Measurements from ENCODE around the gene FBXL19. TPM values are rescaled to one million over a fixed set of nuclear protein-coding genes. Genes with fewer than 3 reads are reported as not detected.

Gene FBXL19
- total and polyA plus RNA-seq, 2 of the 13 experiments (the other 11 are each of a cell fraction or from before 2014, with no cell fraction given), result 6.0 to 13.7 TPM

DNA sequence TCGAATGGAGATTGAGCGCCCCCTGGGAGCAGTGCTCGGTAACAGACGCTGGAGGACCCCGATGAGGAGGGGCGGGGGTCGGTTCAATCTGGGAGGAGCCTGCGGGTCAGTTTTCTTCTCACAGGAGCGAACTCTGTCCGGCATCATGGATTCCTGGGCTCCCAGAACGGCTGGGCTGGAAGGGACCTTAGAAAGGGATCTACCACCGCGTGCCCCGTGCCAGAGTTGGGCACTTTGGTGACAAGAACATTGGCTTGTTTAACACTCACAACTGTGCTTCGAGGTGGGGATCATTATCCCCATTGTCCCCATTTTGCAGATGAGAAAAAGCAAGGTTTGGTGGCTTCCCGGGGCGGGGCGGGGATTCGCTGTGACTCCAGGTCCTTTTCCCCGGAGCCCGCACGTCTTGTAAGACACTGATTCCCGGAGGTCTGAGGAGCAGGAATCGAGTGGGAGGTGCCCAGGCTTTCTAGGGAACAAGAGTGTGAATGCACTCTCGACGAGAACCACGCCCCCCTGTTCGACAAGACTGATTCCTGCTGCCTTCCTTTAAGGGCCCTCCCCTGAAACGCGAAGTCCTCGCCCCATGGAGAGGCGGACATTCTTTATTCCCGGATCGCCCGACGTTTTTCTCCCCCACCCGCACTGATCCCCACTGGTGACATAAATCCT is 1.5 kb upstream of the FBXL19 start (continued):
- no peak; the same call in 1 of the 2 replicates for TF ChIP-seq ZNF160 (CRISPR knock-in tag; IDR thresholded peaks at IDR 0.05)
- peak; percentile 59 for TF ChIP-seq ZNF138 (CRISPR knock-in tag; IDR thresholded peaks at IDR 0.05; ENCODE audit: low read depth)
- TF ChIP-seq ZNF33B (CRISPR knock-in tag; IDR thresholded peaks at IDR 0.05), result peak; percentile 42; the same call in 1 of the 2 replicates
- TF ChIP-seq ZNF329 (CRISPR knock-in tag; IDR thresholded peaks at IDR 0.05; ENCODE audit: low read depth), result no peak
- no peak for TF ChIP-seq NONO (IDR thresholded peaks at IDR 0.05)
- no peak for TF ChIP-seq NONO (CRISPR knock-in tag; conservative IDR thresholded peaks at IDR 0.05)
- no peak for TF ChIP-seq ZNF430 (CRISPR knock-in tag; IDR thresholded peaks at IDR 0.05)
- TF ChIP-seq RFX5 (IDR thresholded peaks at IDR 0.05; ENCODE audit: low read depth, low read length), result no peak
- TF ChIP-seq RFX3 (CRISPR knock-in tag; IDR thresholded peaks at IDR 0.05), result no peak
- TF ChIP-seq ZNF232 (CRISPR knock-in tag; IDR thresholded peaks at IDR 0.05; ENCODE audit: borderline replicate concordance), result no peak
- TF ChIP-seq TRAFD1 (CRISPR knock-in tag; IDR thresholded peaks at IDR 0.05; ENCODE audit: borderline replicate concordance), result no peak
- TF ChIP-seq ZSCAN12 (CRISPR knock-in tag; IDR thresholded peaks at IDR 0.05), result no peak
- TF ChIP-seq ESRRA (CRISPR knock-in tag; IDR thresholded peaks at IDR 0.05; ENCODE audit: low read depth), result no peak
- no peak for TF ChIP-seq HOXA7 (CRISPR knock-in tag; IDR thresholded peaks at IDR 0.05)
- TF ChIP-seq WIZ (CRISPR knock-in tag; IDR thresholded peaks at IDR 0.05), result no peak
- TF ChIP-seq ZHX2 (IDR thresholded peaks at IDR 0.05; ENCODE audit: low read depth), result peak; percentile 23; the same call in 1 of the 2 replicates
- TF ChIP-seq ZHX2 (CRISPR knock-in tag; IDR thresholded peaks at IDR 0.05; ENCODE audit: borderline replicate concordance), result no peak
- TF ChIP-seq, protein P1, sequence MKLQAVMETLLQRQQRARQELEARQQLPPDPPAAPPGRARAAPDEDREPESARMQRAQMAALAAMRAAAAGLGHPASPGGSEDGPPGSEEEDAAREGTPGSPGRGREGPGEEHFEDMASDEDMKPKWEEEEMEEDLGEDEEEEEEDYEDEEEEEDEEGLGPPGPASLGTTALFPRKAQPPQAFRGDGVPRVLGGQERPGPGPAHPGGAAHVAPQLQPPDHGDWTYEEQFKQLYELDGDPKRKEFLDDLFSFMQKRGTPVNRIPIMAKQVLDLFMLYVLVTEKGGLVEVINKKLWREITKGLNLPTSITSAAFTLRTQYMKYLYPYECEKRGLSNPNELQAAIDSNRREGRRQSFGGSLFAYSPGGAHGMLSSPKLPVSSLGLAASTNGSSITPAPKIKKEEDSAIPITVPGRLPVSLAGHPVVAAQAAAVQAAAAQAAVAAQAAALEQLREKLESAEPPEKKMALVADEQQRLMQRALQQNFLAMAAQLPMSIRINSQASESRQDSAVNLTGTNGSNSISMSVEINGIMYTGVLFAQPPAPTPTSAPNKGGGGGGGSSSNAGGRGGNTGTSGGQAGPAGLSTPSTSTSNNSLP (IDR thresholded peaks at IDR 0.05; ENCODE audit: low read depth, low read length), result no peak; the same call in 1 of the 2 replicates
- no peak; the same call in 1 of the 2 replicates for TF ChIP-seq MYNN (CRISPR knock-in tag; IDR thresholded peaks at IDR 0.05; ENCODE audit: low read depth)
- TF ChIP-seq ZNF616 (CRISPR knock-in tag; IDR thresholded peaks at IDR 0.05; ENCODE audit: low read depth), result no peak
- TF ChIP-seq SIX1 (CRISPR knock-in tag; IDR thresholded peaks at IDR 0.05; ENCODE audit: borderline replicate concordance), result no peak
- no peak for TF ChIP-seq SRSF1 (optimal IDR thresholded peaks at IDR 0.05; ENCODE audit: low read depth, low read length)

Data from HepG2 (cell line).